ENCODE data around the gene SHISA7.
A peak's percentile ranks its signal among the peaks of the same experiment; 100 is the strongest.
"Not testable (repeated sequence)": the region's sequence is repeated elsewhere in the genome, so short reads cannot be mapped to it uniquely, and the experiment has no call there.

The SHISA7 gene

GRCh38 chr19:55451965-55452748, 9.1 kb upstream of the SHISA7 start:
- CTCF ChIA-PET = interaction anchor here (0.5 kb wide), 1 partner anchor 8 kb away, joined by 3 read pairs; no protein-coding TSS in a partner anchor
- peak in 2 of 3 donors; percentile 51 to 53 for DNase-seq
- H3K4me1 ChIP-seq (ENCODE audit: control extremely low read depth in 1 of 4, control insufficient read depth in 4 of 4, insufficient read depth in 4 of 4, low read length in 3 of 4) = peaks cover 0 to 18% (median 10%) of the 10 kb centered on the region in 4 experiments

GRCh38 chr19:55451163-55451964, 8.3 kb upstream of the SHISA7 start:
- H3K27ac ChIP-seq (ENCODE audit: insufficient read depth in 1 of 2, low read depth in 1 of 2, low read length in 2 of 2, poor library complexity in 1 of 2, severe bottlenecking in 2 of 2) = no peak overlapping the region
- H3K4me1 ChIP-seq (ENCODE audit: control extremely low read depth in 1 of 4, control insufficient read depth in 4 of 4, insufficient read depth in 4 of 4, low read length in 3 of 4) = peaks cover 0 to 18% (median 10%) of the 10 kb centered on the region in 4 experiments
- peak in 1 of 3 donors; percentile 41 for DNase-seq
- H3K9me3 ChIP-seq (ENCODE audit: control extremely low read depth in 1 of 5, control insufficient read depth in 4 of 5, insufficient read depth in 2 of 5, low read depth in 1 of 5, low read length in 4 of 5) = no peaks in the 10 kb centered on the region
- peaks cover 0 to 14% (median 5%) of the 10 kb centered on the region in 4 experiments for H3K36me3 ChIP-seq (ENCODE audit: control insufficient read depth in 4 of 4, insufficient read depth in 4 of 4, low read length in 3 of 4)
- H3K4me3 ChIP-seq (ENCODE audit: control insufficient read depth in 1 of 7, extremely low read depth in 1 of 7, insufficient read depth in 4 of 7, low read depth in 2 of 7, low read length in 6 of 7) = peak overlapping the region in 4 of 7 experiments; percentile 19 to 58 (median 42)
- H3K27me3 ChIP-seq (replicated peaks in 2 of 5; ENCODE audit: control insufficient read depth in 4 of 5, insufficient read depth in 5 of 5, low read length in 4 of 5) = peaks cover 0 to 62% (median 26%) of the 10 kb centered on the region in 5 experiments
- POLR2A ChIA-PET = interaction anchor here (1.0 kb wide), 1 partner anchor 35 kb away, joined by 3 read pairs; no protein-coding TSS in a partner anchor
- CTCF ChIA-PET = no interaction called here
- 1% methylated on average over 51 of the region's 80 CpGs for WGBS (ENCODE audit: insufficient coverage)

More at GRCh38 chr19:55451965-55452748, 9.1 kb upstream of the SHISA7 start:
- Histone ChIP-seq H3K4me3 (ENCODE audit: control insufficient read depth in 1 of 7, extremely low read depth in 1 of 7, insufficient read depth in 4 of 7, low read depth in 2 of 7, low read length in 6 of 7) (peak overlapping the region in 4 of 7 experiments; percentile 1 to 58 (median 22)), H3K27me3 (replicated peaks in 2 of 5; ENCODE audit: control insufficient read depth in 4 of 5, insufficient read depth in 5 of 5, low read length in 4 of 5) (peaks cover 0 to 54% (median 23%) of the 10 kb centered on the region in 5 experiments), H3K9me3 (ENCODE audit: control extremely low read depth in 1 of 5, control insufficient read depth in 4 of 5, insufficient read depth in 2 of 5, low read depth in 1 of 5, low read length in 4 of 5) (no peaks in the 10 kb centered on the region), H3K27ac (ENCODE audit: insufficient read depth in 1 of 2, low read depth in 1 of 2, low read length in 2 of 2, poor library complexity in 1 of 2, severe bottlenecking in 2 of 2) (no peak overlapping the region), H3K36me3 (ENCODE audit: control insufficient read depth in 4 of 4, insufficient read depth in 4 of 4, low read length in 3 of 4) (peaks cover 0 to 17% (median 8%) of the 10 kb centered on the region in 4 experiments)
- 3% methylated on average over 29 of the region's 57 CpGs for WGBS (ENCODE audit: insufficient coverage)
- POLR2A ChIA-PET = interaction anchor here (0.6 to 1.0 kb wide), 2 partner anchors 34 to 1361 kb away, joined by 3 read pairs; no protein-coding TSS in a partner anchor

- Histone ChIP-seq H3K36me3 (ENCODE audit: control insufficient read depth in 4 of 4, insufficient read depth in 4 of 4, low read length in 3 of 4) (peaks cover 0 to 7% (median 2%) of the 10 kb centered on the region in 4 experiments), H3K27ac (ENCODE audit: insufficient read depth in 1 of 2, low read depth in 1 of 2, low read length in 2 of 2, poor library complexity in 1 of 2, severe bottlenecking in 2 of 2) (no peak overlapping the region), H3K4me1 (ENCODE audit: control extremely low read depth in 1 of 4, control insufficient read depth in 4 of 4, insufficient read depth in 4 of 4, low read length in 3 of 4) (peaks cover 0 to 18% (median 10%) of the 10 kb centered on the region in 4 experiments), H3K4me3 (ENCODE audit: control insufficient read depth in 1 of 7, extremely low read depth in 1 of 7, insufficient read depth in 4 of 7, low read depth in 2 of 7, low read length in 6 of 7) (no peak overlapping the region), H3K9me3 (ENCODE audit: control extremely low read depth in 1 of 5, control insufficient read depth in 4 of 5, insufficient read depth in 2 of 5, low read depth in 1 of 5, low read length in 4 of 5) (no peaks in the 10 kb centered on the region), H3K27me3 (replicated peaks in 2 of 5; ENCODE audit: control insufficient read depth in 4 of 5, insufficient read depth in 5 of 5, low read length in 4 of 5) (peaks cover 0 to 79% (median 34%) of the 10 kb centered on the region in 5 experiments)
- WGBS (ENCODE audit: insufficient coverage) = 46% methylated on average over 10 of the region's 16 CpGs
- ChIA-PET CTCF (interaction anchor here (0.6 to 1.4 kb wide), 3 partner anchors 12 to 40 kb away, joined by 3 to 4 read pairs (median 3); partner anchors contain the start of gene ISOC2), POLR2A (interaction anchor here (0.6 kb wide), 1 partner anchor 12 kb away, joined by 3 read pairs; the partner anchor contains the start of gene ISOC2)
- DNase-seq = no peak
Observed at GRCh38 chr19:55449469-55449868, 6.4 kb upstream of the SHISA7 start.

- DNase-seq; H3K36me3 ChIP-seq (ENCODE audit: control insufficient read depth in 4 of 4, insufficient read depth in 4 of 4, low read length in 3 of 4); CTCF ChIA-PET; H3K9me3 ChIP-seq (ENCODE audit: control extremely low read depth in 1 of 5, control insufficient read depth in 4 of 5, insufficient read depth in 2 of 5, low read depth in 1 of 5, low read length in 4 of 5); H3K27ac ChIP-seq (ENCODE audit: insufficient read depth in 1 of 2, low read depth in 1 of 2, low read length in 2 of 2, poor library complexity in 1 of 2, severe bottlenecking in 2 of 2); H3K4me3 ChIP-seq (ENCODE audit: control insufficient read depth in 1 of 7, extremely low read depth in 1 of 7, insufficient read depth in 4 of 7, low read depth in 2 of 7, low read length in 6 of 7); POLR2A ChIA-PET: not testable (repeated sequence)
- peaks cover 0 to 25% (median 13%) of the 10 kb centered on the region in 4 experiments for H3K4me1 ChIP-seq (ENCODE audit: control extremely low read depth in 1 of 4, control insufficient read depth in 4 of 4, insufficient read depth in 4 of 4, low read length in 3 of 4)
- no CpG with 5 or more reads among the region's 5 CpGs for WGBS (ENCODE audit: insufficient coverage)
- H3K27me3 ChIP-seq (replicated peaks in 2 of 5; ENCODE audit: control insufficient read depth in 4 of 5, insufficient read depth in 5 of 5, low read length in 4 of 5) = peaks cover 0 to 93% (median 40%) of the 10 kb centered on the region in 5 experiments
Observed at GRCh38 chr19:55448175-55448490, 5.0 kb upstream of the SHISA7 start.

GRCh38 chr19:55447421-55448174, 4.5 kb upstream of the SHISA7 start:
- H3K27ac ChIP-seq (ENCODE audit: insufficient read depth in 1 of 2, low read depth in 1 of 2, low read length in 2 of 2, poor library complexity in 1 of 2, severe bottlenecking in 2 of 2) = no peak overlapping the region
- H3K36me3 ChIP-seq (ENCODE audit: control insufficient read depth in 4 of 4, insufficient read depth in 4 of 4, low read length in 3 of 4) = no peaks in the 10 kb centered on the region
- H3K4me3 ChIP-seq (ENCODE audit: control insufficient read depth in 1 of 7, extremely low read depth in 1 of 7, insufficient read depth in 4 of 7, low read depth in 2 of 7, low read length in 6 of 7) = no peak overlapping the region
- ChIA-PET CTCF (interaction anchor here (0.6 kb wide), 1 partner anchor 33 kb away, joined by 3 read pairs; no protein-coding TSS in a partner anchor), POLR2A (no interaction called here)
- H3K27me3 ChIP-seq (replicated peaks in 2 of 5; ENCODE audit: control insufficient read depth in 4 of 5, insufficient read depth in 5 of 5, low read length in 4 of 5) = peaks cover 0 to 93% (median 40%) of the 10 kb centered on the region in 5 experiments
- peak; percentile 71 to 84 (median 72) for DNase-seq
- 45% methylated on average over 9 of the region's 16 CpGs for WGBS (ENCODE audit: insufficient coverage)
- peaks cover 0 to 29% (median 16%) of the 10 kb centered on the region in 4 experiments for H3K4me1 ChIP-seq (ENCODE audit: control extremely low read depth in 1 of 4, control insufficient read depth in 4 of 4, insufficient read depth in 4 of 4, low read length in 3 of 4)
- H3K9me3 ChIP-seq (ENCODE audit: control extremely low read depth in 1 of 5, control insufficient read depth in 4 of 5, insufficient read depth in 2 of 5, low read depth in 1 of 5, low read length in 4 of 5) = no peaks in the 10 kb centered on the region

GRCh38 chr19:55446060-55446459, 3.0 kb upstream of the SHISA7 start:
- no peak overlapping the region for H3K4me3 ChIP-seq (ENCODE audit: control insufficient read depth in 1 of 7, extremely low read depth in 1 of 7, insufficient read depth in 4 of 7, low read depth in 2 of 7, low read length in 6 of 7)
- peaks cover 0 to 26% (median 19%) of the 10 kb centered on the region in 4 experiments for H3K4me1 ChIP-seq (ENCODE audit: control extremely low read depth in 1 of 4, control insufficient read depth in 4 of 4, insufficient read depth in 4 of 4, low read length in 3 of 4)
- H3K27ac ChIP-seq (ENCODE audit: insufficient read depth in 1 of 2, low read depth in 1 of 2, low read length in 2 of 2, poor library complexity in 1 of 2, severe bottlenecking in 2 of 2) = no peak overlapping the region
- 90% methylated on average over 2 of the region's 8 CpGs for WGBS (ENCODE audit: insufficient coverage)
- POLR2A ChIA-PET = interaction anchor here (1.0 kb wide), 1 partner anchor 39 kb away, joined by 3 read pairs; no protein-coding TSS in a partner anchor
- H3K36me3 ChIP-seq (ENCODE audit: control insufficient read depth in 4 of 4, insufficient read depth in 4 of 4, low read length in 3 of 4) = no peaks in the 10 kb centered on the region
- no peak for DNase-seq
- H3K27me3 ChIP-seq (replicated peaks in 2 of 5; ENCODE audit: control insufficient read depth in 4 of 5, insufficient read depth in 5 of 5, low read length in 4 of 5) = peaks cover 0 to 93% (median 41%) of the 10 kb centered on the region in 5 experiments
- H3K9me3 ChIP-seq (ENCODE audit: control extremely low read depth in 1 of 5, control insufficient read depth in 4 of 5, insufficient read depth in 2 of 5, low read depth in 1 of 5, low read length in 4 of 5) = no peaks in the 10 kb centered on the region
- CTCF ChIA-PET = interaction anchor here (0.6 to 0.7 kb wide), 2 partner anchors 8 to 299 kb away, joined by 3 read pairs; no protein-coding TSS in a partner anchor
